Measurements from ENCODE around the gene RBM15.

DNA sequence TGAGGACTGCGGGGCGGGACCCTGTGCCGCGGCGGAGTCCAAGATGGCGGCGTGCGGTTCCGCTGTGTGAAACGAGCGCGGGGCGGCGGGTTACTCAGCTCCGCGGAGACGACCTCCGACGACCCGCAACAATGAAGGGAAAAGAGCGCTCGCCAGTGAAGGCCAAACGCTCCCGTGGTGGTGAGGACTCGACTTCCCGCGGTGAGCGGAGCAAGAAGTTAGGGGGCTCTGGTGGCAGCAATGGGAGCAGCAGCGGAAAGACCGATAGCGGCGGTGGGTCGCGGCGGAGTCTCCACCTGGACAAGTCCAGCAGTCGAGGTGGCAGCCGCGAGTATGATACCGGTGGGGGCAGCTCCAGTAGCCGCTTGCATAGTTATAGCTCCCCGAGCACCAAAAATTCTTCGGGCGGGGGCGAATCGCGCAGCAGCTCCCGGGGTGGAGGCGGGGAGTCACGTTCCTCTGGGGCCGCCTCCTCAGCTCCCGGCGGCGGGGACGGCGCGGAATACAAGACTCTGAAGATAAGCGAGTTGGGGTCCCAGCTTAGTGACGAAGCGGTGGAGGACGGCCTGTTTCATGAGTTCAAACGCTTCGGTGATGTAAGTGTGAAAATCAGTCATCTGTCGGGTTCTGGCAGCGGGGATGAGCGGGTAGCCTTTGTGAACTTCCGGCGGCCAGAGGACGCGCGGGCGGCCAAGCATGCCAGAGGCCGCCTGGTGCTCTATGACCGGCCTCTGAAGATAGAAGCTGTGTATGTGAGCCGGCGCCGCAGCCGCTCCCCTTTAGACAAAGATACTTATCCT, 430 bp downstream of the RBM15 start:
- no peak for TF ChIP-seq ZNF510 (tag by site-specific recombination; IDR thresholded peaks at IDR 0.05; ENCODE audit: insufficient replicate concordance)
- TF ChIP-seq ZNF560 (tag by site-specific recombination; IDR thresholded peaks at IDR 0.05; ENCODE audit: borderline replicate concordance): no peak
- no peak for TF ChIP-seq ZNF404 (tag by site-specific recombination; IDR thresholded peaks at IDR 0.05)
- no peak for TF ChIP-seq ZNF785 (tag by site-specific recombination; IDR thresholded peaks at IDR 0.05)

Measured in HEK293 (cell line).